Astrocyte (in vitro differentiated cells and primary cell): ENCODE data around the gene SLITRK1.

Experiments
- EZH2 ChIP-seq: IDR thresholded peaks from 2 replicates; pipeline ENCODE4 v1.6.1; 2012; ENCODE audit warnings: mild to moderate bottlenecking, low read length, inconsistent platforms; ENCODE audit not compliant: insufficient read depth
- TF ChIP-seq, protein P1 (sequence below): IDR thresholded peaks from 2 replicates; pipeline ENCODE4 v1.5.1; 2011; ENCODE audit warnings: low read depth, mild to moderate bottlenecking, inconsistent platforms, low read length, moderate library complexity; ENCODE audit not compliant: insufficient read depth

DNA sequence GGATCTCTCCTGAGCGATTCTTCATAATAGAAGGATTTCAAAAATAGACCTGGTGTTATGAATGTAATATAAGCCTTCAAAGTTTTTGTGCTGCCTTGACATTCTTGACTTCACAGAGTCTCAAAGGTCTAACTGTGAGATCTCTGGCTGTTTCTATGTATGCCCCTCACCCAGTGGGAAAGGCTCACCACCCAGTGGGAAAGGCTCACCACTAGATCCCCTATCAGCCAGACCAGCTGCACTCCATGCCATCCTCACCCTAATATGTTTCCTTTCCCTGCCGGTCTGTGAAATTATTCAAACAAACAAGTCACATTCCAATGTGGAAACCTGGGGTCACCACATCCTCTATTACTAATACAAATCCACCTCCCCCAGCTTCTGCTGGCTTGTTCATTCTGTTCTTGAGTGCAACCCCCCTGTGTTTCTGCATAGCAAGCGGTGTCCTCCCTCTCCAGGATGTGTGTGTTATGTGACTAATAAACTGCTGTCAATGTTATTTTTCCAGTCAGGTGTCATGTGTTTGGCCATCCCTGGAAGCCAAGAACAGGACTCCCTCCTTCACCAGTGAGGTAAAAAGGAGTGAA, 13.8 kb upstream of the SLITRK1 start:
- TF ChIP-seq, protein P1, sequence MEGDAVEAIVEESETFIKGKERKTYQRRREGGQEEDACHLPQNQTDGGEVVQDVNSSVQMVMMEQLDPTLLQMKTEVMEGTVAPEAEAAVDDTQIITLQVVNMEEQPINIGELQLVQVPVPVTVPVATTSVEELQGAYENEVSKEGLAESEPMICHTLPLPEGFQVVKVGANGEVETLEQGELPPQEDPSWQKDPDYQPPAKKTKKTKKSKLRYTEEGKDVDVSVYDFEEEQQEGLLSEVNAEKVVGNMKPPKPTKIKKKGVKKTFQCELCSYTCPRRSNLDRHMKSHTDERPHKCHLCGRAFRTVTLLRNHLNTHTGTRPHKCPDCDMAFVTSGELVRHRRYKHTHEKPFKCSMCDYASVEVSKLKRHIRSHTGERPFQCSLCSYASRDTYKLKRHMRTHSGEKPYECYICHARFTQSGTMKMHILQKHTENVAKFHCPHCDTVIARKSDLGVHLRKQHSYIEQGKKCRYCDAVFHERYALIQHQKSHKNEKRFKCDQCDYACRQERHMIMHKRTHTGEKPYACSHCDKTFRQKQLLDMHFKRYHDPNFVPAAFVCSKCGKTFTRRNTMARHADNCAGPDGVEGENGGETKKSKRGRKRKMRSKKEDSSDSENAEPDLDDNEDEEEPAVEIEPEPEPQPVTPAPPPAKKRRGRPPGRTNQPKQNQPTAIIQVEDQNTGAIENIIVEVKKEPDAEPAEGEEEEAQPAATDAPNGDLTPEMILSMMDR: no peak
- TF ChIP-seq EZH2: no peak
